GM19372 (cell line): ENCODE data around the gene HOXB13.

Experiments
- ATAC-seq: cut with Tn5 transposase; IDR thresholded peaks from one replicate; pipeline ENCODE4 v1.9.1; 2021; ENCODE audit warnings: mild to moderate bottlenecking, low read depth, moderate library complexity; ENCODE audit not compliant: unreplicated experiment

The HOXB13 gene

DNA sequence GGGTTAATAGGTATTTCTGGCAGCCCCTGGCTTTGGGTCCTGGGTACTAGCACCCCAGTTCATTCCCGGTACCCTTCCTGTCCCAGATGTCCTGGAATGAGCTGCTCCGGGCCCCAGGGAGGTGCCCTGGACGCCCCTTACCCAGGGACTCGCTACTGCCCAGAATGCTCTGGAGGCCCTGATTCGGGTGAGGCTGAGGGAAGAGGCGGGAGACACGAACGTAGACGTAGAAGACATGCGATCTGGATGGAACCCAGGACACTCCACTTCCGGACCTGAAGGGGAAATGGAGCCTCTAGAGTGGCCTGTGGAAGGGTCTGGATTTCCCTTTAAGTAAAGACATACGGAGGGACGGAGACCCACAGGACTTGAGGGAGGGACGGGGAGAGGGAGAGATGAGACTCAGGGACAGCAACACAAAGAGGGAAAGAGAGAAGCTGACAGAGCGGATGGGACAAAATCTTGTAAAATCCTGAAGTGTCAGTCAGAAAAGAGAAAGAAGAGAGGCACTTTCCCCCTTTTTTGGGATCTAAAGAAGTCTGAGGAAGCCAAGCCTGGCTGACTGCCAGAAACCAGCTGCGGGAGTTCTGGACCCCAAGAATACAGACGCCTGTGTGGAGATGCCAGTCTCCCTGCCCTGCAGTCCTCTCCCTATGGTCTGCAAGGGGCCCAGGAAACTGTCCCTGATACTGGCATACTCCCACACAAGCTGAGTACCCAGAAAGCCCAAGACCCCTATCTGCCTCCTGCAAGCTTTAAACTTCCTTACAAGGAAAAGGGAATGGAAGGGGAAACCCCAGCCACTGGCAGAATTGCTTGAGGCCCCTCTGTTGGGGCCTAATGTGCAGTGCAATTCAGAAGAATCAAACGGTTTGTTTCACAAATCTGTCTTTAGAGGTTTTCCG, 1.0 kb upstream of the HOXB13 start:
- ATAC-seq = no peak

DNA sequence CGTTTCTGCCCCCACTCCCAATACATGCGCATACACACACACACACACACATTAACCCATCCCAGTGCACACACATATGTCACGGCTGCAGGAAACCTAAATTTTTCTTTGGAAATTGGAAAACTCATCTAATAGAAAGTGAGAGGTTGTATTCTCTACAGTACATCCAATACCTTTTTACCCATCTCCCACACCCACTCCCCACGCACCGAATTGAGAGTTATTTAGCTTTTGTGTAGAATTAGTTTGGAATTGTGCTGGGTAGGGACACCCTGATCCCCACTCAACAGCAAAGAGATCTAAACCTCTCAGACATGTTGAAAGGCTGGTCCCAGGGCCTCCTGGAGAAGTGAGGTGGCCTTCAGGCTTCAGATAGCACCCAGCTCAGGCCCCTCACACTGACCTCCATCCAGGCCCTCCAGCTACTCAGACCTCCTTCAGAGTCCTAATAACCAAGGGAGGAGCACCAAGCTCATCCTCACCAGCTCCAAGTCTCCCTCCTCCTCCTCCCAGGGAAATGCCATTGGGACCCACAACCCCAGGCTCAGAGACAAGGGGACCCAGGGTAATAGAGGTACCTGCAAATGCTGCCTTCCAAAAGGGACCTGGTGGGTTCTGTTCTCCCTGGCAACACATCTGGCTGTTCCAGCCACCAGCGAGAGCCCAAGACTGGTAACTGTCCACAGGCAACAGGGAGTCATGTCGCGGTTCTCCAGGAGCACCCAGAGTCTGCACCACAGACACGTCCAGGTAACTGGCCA, 955 bp downstream of the HOXB13 start:
- no peak for ATAC-seq

DNA sequence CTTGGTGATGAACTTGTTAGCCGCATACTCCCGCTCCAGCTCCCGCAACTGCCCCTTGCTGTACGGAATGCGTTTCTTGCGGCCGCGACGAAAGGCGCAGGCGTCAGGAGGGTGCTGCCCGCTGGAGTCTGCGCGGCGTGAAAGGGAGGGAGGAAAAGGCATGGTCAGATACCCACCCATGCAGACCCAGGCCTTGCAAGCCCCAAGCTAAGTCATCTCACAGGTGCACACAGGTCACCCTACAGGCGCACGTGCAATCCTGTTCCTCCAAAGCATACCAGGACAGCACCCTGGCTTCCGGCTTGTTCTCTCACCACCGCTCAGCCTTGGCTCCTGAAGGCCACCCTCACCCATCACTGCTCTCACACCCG, 1.6 kb downstream of the HOXB13 start:
- ATAC-seq = no peak

DNA sequence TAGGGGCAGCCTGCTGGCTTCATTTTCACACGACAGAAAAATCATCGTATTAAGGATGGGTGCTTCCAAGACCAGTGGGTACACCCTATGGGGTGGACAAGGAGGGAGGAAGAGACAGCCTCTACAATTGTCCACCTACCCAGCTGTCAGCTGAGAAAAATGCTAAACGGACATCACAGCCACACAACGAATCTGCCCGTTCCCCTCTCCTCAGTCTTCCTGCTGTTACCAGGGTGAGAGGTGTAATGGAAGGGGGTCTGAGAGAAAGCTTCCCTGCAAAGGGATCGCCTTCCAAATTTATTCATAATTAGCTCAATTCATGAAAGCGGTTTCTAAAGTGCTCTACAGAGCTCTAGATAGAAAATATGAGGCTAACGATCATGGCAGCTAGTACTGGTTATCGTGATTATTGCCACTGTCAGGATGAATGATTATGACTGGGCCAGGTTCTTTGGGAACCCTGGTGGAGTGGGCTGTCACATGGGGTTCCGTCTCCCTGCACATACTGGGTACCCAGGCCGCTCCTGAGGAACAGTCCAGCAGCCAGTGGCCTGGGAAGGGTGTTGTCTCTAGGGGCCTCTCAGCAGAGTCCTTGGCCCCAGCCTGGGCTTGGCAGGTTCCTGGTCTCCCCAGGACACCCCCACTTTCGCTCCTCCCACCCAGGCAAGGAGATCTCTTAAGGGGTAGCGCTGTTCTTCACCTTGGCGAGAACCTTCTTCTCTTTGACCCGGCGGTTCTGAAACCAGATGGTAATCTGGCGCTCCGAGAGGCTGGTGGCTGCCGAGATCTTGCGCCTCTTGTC, 2.2 kb downstream of the HOXB13 start:
- no peak for ATAC-seq

DNA sequence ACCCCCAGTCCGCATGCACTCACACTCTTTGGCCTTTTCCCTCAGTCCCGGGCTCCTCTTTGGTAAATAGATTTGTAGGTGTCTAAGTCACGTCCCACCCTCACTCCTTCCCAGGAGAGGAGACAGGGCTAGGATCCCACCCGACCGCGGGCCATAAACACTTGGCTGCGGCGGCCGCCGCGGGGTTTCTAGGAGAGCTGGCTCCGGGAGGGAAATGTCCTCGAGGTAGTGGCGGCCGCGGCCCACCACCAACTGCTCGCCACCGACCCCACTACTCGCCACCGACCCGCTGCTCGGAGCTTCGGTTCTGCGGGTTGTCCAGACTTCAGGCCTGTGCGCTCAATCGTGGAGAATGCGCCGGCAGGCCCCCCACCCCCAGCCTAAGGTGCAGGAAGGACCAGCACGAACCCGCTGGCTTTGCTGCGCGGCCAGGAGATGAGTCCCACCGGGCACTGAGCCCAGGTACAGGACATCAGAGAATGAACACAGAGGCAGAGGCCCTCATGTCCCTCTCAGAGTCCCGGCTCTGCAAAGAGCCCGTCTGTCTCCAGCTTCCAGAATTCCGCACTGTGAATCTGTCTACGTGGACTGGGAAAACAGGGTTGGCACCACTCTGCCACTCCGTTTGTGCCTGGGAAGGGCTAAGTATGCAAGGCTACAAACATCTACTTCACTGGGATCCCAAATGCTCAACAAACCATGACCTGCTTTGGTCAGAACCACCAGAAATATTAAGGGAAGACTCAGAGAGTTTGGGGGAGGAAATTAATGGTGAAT, 3.1 kb downstream of the HOXB13 start:
- no peak for ATAC-seq

DNA sequence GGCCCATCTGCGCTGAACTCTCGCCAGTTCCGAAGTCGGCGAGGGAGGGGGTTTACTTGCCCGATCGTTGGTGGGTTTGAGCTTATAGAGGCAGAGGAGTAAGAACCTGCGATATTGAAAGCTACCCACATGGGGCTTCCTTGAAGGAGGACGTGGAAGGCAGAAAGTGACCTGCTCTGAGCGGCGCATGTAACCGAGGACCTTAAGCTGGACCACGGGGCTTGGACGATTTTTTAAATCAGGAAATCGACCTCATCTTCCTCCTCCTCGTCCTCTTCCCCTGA, 3.6 kb downstream of the HOXB13 start:
- ATAC-seq = no peak

DNA sequence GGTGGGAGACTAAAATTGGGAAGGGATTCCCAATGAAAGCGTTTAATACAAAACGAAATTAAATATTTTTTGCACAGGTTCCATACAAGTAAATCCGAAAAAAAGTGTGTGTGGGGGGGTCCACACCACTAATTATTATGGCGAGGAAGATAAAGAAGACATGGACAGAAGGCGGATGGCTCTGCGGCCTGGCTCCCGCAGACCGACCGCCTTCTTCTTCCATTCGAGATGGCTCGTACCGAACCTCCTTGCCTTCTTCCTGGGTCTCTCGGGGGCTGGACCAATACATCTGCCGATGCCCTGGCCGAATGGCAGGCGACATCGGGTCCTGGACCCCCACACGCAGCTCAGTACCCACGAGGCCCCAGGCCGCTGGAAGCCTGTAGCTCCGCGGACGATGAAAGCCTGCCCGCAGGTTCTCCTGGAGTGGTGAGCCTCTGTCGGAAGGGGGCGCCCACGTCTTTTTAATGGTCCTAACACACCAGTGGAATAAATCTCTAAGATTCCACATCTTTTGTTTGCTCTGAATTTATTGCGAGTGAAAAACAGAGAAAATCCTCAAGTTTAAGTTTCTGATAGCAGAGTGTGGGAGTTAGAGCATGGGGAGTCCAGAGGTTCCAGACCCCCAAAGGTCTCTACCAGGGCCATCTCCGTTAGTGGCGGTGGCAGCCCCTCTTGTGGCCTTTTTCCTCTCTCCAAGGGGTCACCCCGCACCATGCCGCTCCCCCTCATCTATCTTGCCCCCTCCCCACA, 4.1 kb downstream of the HOXB13 start:
- no peak for ATAC-seq

DNA sequence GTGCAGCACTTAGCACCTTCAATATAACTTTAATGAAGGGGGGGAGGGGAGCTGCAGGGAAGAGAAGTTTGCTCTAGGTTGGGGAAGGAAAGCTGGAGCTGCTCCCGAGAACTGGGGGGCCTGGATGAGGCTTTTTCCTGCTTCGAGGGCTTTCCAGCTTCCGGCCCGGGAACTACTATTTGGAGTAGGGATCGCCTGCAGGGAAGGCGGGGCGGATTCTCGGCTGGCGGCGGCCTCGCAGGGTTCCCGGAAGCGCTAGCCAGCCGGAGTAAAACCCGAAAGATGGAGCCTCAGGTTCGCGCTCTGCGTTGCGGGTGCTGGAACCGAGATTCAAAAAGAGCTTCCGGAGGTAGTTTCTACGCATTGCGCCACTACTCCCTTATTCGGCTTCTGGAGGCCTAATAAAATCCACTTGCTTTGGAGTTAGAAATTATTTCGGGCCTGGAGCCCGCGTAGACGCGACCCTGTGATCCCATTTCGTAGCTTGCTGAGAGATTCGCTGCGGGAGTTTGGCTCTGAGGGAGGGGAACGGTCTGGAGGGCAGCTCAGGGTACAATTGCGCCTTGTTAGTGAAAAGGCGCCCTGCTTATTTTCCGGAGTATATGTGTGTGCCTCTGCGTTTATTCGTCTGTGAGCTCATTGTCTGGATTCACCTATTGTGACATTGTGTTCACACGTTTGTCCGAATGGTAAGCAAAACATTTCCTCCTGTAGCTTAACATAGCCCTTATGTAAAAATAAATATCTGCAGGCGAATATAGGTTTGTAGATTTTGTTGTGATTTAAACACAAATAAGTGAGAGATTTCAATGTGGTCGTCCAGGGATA, 4.9 kb downstream of the HOXB13 start:
- no peak for ATAC-seq

DNA sequence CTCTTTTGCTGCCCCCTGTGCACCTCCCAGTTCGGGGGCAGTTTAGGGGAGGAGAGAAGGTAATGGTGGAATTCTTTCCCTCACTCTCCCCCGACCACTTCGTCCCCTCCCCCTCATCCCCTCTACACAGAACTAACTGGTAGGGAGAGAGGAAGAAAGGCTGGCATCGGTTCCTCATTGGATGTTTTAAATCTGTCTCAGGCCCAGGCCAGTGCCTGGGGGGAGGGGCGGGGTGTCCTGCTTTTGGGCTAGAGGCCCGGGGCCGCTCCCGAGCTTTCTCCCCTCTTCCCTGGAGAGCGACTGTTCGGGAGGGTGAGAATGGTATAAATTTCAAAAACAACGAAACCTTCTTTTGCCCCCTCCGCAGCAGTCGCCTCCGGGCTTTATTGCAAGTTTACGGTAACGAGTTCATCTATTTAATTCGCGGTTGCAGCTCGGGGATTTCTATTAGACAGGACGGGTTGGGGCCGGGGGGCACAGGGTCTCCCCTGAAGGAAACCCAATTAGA, 5.6 kb downstream of the HOXB13 start, which contains the start of gene PRAC2:
TSS of gene PRAC2 (plus strand) at position 271 of the 508 bp plus-strand sequence. CDS start 1,226 bp downstream, outside the sequence.
- no peak for ATAC-seq

DNA sequence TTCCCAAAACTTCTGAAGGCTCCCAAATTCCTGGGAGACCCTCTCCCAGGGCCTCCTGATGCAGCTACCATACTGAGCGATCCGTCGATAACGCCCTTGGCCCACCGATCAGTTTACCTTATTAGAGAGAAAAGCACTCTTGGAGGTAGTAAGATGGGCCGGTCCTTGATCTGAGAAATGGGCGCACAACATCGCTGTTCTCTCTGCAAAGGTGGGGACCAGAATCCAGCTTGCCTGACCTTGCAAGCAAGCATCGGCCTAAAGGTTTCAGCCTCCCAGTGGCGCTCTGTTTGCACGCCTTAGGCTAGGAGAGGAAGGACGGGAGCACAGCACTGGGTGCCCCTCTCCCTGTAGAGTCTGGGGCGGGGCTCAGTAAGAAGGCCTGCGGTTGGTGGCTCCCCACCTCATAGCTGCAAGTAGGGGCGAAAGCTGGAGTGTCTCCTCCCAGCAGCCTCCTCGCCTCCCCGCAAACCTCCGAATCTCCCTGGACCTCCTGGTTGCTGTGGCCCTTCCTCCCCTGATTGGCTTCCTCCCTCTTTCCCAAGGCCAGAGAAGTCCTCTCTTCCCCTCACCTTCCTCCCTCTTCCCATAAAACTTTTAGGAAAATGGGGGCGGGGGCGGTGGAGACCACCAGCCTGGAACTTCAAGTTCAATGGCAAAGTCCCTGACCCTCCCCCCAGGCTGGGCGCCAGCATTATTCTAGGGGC, 6.2 kb downstream of the HOXB13 start, which contains the start of gene PRAC1:
TSS of gene PRAC1 (minus strand) at position 318 of the 707 bp plus-strand sequence. CDS start at position 192, 126 bp downstream.
- ATAC-seq = no peak

DNA sequence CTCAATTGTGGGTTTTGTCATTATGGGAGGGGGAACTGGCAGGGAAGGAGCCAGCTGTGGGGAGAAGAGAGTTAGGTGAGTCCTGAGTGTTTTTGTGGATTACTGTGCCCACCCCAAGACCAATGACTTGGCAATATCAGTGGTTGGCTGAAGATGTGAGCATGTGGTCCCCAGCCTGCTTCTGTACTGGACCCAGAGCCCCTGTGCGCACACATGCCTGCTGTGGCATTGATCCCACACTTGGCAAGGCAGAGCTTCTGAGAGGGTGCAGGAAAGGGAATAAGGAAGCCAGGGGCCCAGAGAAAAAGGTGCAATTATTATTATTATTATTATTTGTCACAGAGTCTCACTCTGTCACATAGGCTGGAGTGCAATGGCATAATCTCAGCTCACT, 7.5 kb downstream of the HOXB13 start:
- no peak for ATAC-seq

DNA sequence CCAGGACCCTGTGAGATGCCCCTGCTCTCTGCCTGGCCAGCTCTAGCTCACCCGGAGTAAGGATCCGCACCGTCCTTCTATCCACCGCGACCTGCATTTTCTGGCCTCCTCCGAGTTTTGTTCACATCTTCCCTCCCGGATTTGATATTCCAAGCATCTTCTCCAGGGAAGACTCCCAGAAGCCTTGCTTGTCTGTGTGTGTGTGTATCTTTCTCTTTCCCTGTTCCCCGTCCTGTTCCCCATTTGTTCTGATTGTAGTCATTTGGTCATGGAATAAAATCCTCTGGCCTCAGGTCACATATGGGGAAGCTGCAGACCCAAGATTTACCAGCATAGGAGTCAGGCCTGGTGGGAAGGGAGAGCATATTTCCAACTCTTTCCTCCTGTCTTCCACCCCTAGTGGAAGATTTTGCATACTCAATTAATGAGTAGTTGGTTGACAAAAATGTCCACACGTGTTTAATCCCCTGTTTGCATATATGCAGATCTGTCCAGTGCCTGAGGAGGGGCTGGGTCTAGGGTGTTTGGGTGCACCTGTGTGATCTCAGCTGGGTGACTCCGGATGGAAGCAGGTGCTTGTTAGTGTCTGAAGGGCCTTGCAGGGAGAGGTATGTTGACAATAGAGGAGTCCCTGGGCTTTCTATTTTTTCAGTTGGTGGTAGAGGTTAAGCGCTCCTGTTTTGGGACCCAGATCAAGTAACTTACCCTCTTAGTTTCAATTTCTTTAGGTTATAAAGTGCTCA, 8.1 kb downstream of the HOXB13 start:
- no peak for ATAC-seq

DNA sequence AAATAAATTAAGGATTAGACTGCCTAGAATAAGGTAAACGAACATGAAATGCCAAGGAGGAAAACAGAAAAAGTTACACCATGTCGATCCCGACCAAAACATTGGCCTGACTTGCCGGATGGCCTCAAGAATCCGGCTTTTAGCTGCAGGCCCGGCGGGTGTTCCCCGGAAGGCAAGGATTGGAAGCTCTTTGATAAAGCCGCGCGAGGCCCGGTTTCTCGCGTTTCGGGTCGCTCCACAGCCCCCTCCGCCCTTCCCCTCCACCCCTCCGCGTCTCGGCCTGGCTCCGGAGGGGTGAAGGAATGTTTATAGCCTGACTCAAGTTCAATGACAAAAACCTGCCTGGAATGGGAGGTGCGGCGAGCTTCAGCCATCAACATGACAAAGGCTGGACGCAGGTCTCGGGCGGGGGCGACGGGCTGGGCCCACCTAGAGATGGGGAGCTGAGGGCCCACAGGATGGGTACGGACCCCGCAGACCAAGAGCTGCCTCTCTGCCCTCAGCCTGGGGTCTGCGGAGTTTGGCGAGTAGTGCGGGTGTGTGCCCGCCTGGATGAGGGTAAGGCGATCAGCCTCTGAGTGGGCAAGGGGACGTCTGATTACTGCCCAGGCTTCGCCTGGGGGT, 8.8 kb downstream of the HOXB13 start:
- no peak for ATAC-seq

DNA sequence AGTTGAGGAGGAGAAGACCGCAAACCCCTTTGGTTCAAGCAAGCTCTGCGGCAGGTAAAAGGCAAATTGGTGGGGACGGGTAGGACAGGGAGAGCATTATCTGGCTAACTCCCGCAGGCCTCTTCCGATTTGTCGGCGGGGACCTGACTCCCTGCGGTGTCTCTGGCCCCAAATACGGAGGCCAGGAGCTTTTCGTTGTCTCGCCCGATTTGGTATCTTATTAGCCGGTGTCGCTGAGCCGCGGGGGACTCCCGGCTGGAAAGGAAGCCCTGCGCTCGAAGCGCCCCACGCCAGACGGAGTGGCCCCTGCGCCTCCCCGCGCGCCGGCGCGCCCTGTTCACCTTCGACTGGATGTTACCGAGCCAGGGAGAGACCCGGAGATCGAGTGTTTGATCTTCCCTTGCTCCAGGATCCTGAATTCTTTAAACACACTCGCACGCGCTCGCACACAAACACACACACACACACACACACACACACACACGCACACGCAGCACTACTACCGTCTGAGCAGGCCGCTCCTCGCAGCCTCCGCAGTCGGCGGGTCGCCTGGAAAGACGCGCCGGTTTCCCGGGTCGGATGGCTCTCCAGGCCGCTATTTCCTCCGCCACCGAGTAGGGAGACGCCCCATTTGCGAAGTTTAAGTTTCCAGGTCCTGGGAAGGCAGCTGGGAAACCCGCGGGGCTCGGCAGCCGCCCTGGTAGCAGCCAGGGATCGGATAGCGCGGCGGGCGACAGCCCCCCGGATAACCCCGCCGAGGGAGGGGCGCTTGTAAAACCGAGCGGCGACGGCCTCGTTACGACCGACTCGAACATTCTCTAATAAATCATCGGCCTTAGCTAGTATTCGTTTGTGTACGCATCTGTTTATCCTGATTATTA, 9.5 kb downstream of the HOXB13 start:
- no peak for ATAC-seq

DNA sequence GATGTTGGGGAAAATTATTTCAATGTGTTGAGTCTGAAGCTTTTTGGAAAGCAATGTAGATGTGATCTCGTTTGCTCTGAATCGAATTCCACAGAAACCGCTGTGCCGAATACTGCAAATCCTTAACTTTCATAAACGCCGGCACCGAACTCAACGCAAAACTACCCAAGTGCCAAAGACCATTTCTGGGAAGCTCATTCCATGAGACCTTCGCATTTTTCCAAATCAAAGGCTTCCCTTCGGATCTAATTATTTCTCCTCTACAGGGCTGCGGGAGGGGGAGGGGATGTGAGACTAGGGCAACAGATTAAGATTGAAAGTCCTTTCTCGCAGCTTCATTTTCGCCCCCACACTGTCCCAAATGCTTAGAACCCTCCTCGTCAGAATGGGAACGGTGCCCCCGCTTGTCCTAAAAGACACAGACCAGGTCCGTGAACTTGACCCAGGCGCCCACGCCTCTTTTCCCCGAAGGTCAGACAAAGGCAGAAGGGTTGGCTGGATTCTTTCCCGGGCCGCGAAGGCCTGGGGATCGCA, 10.3 kb downstream of the HOXB13 start:
- no peak for ATAC-seq
